Measurements from ENCODE around the gene MAPT. TPM values are rescaled to one million over a fixed set of nuclear protein-coding genes. Genes with fewer than 3 reads are reported as not detected.

The MAPT gene
- total RNA-seq, 4 donors from 2014 or later = 4.2 to 11.1 (median 7.3) TPM

GRCh38 chr17:45969726-45970125 is 75.4 kb downstream of the MAPT start:
- H3K4me3 ChIP-seq = no peak overlapping the region
- TF ChIP-seq, protein P1, sequence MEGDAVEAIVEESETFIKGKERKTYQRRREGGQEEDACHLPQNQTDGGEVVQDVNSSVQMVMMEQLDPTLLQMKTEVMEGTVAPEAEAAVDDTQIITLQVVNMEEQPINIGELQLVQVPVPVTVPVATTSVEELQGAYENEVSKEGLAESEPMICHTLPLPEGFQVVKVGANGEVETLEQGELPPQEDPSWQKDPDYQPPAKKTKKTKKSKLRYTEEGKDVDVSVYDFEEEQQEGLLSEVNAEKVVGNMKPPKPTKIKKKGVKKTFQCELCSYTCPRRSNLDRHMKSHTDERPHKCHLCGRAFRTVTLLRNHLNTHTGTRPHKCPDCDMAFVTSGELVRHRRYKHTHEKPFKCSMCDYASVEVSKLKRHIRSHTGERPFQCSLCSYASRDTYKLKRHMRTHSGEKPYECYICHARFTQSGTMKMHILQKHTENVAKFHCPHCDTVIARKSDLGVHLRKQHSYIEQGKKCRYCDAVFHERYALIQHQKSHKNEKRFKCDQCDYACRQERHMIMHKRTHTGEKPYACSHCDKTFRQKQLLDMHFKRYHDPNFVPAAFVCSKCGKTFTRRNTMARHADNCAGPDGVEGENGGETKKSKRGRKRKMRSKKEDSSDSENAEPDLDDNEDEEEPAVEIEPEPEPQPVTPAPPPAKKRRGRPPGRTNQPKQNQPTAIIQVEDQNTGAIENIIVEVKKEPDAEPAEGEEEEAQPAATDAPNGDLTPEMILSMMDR (IDR thresholded peaks at IDR 0.05) = no peak
- TF ChIP-seq POLR2A (IDR thresholded peaks at IDR 0.05; ENCODE audit: low read depth) (no peak), EP300 (IDR thresholded peaks at IDR 0.05) (no peak), POLR2AphosphoS5 (IDR thresholded peaks at IDR 0.05) (no peak)
- no peak overlapping the region for H3K27ac ChIP-seq (replicated peaks in 1 of 4)
- peaks cover 0 to 5% (median 0%) of the 10 kb centered on the region in 4 donors for H3K36me3 ChIP-seq
- H3K27me3 ChIP-seq = no peaks in the 10 kb centered on the region
- H3K9me3 ChIP-seq = no peaks in the 10 kb centered on the region
- WGBS = 89% methylated on average over 2 of the region's 2 CpGs
- H3K4me1 ChIP-seq = peaks cover 0 to 10% (median 8%) of the 10 kb centered on the region in 4 donors
- no peak for DNase-seq (ENCODE audit: extremely low spot score)
- intact Hi-C loops (cut with DNase I) = no loop called here

GRCh38 chr17:45970659-45971058 is 76.3 kb downstream of the MAPT start:
- DNase-seq (ENCODE audit: extremely low spot score) = no peak
- no peaks in the 10 kb centered on the region for H3K9me3 ChIP-seq
- intact Hi-C loops (cut with DNase I) = no loop called here
- H3K4me3 ChIP-seq = no peak overlapping the region
- WGBS = 100% methylated on average over 2 of the region's 3 CpGs
- TF ChIP-seq EP300 (IDR thresholded peaks at IDR 0.05) (no peak), POLR2A (IDR thresholded peaks at IDR 0.05; ENCODE audit: low read depth) (no peak), POLR2AphosphoS5 (IDR thresholded peaks at IDR 0.05) (no peak)
- TF ChIP-seq, protein P1 (IDR thresholded peaks at IDR 0.05) = no peak
- H3K36me3 ChIP-seq = peaks cover 0 to 5% (median 0%) of the 10 kb centered on the region in 4 donors
- no peaks in the 10 kb centered on the region for H3K27me3 ChIP-seq
- peaks cover 0 to 17% (median 14%) of the 10 kb centered on the region in 4 donors for H3K4me1 ChIP-seq
- H3K27ac ChIP-seq (replicated peaks in 1 of 4) = no peak overlapping the region

DNA sequence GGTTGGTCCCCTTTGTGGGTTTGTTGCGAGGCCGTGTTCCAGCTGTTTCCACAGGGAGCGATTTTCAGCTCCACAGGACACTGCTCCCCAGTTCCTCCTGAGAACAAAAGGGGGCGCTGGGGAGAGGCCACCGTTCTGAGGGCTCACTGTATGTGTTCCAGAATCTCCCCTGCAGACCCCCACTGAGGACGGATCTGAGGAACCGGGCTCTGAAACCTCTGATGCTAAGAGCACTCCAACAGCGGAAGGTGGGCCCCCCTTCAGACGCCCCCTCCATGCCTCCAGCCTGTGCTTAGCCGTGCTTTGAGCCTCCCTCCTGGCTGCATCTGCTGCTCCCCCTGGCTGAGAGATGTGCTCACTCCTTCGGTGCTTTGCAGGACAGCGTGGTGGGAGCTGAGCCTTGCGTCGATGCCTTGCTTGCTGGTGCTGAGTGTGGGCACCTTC is 77.4 kb downstream of the MAPT start:
- intact Hi-C loops (cut with DNase I) = no loop called here
- H3K27me3 ChIP-seq = no peaks in the 10 kb centered on the region
- 70% methylated on average over 3 of the region's 14 CpGs for WGBS
- no peak overlapping the region for H3K27ac ChIP-seq (replicated peaks in 1 of 4)
- no peak for TF ChIP-seq POLR2A (IDR thresholded peaks at IDR 0.05; ENCODE audit: low read depth)
- no peak for TF ChIP-seq EP300 (IDR thresholded peaks at IDR 0.05)
- no peak for TF ChIP-seq POLR2AphosphoS5 (IDR thresholded peaks at IDR 0.05)
- TF ChIP-seq, protein P1 (IDR thresholded peaks at IDR 0.05) = no peak
- no peak for DNase-seq (ENCODE audit: extremely low spot score)
- H3K4me1 ChIP-seq = peaks cover 0 to 13% (median 8%) of the 10 kb centered on the region in 4 donors
- no peaks in the 10 kb centered on the region for H3K9me3 ChIP-seq
- H3K36me3 ChIP-seq = peaks cover 0 to 5% (median 0%) of the 10 kb centered on the region in 4 donors
- no peak overlapping the region for H3K4me3 ChIP-seq

DNA sequence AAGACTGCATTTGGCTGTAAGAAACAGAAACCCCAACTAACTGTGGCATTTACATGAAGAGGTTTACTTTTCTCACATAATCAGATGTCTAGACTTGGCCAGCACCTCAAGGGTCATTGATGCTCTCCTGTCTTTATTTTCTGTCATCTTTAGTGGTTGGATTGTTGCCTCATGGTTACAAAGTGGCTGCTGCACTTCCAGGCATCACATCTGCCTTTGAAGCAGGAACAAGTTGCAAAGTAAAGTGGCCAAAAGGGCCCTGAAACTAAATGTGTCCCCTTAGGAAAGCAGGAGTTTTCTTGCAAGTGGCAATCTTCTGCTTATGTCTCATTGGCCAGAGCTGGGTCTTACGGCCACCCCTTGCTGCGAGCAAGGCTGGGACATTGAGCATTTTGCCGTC is 78.2 kb downstream of the MAPT start:
- H3K27ac ChIP-seq (replicated peaks in 1 of 4) = no peak overlapping the region
- TF ChIP-seq EP300 (IDR thresholded peaks at IDR 0.05) = no peak
- TF ChIP-seq POLR2A (IDR thresholded peaks at IDR 0.05; ENCODE audit: low read depth) = no peak
- TF ChIP-seq, protein P1 (IDR thresholded peaks at IDR 0.05) = no peak
- no peak for TF ChIP-seq POLR2AphosphoS5 (IDR thresholded peaks at IDR 0.05)
- H3K36me3 ChIP-seq = peaks cover 0 to 5% (median 0%) of the 10 kb centered on the region in 4 donors
- no peaks in the 10 kb centered on the region for H3K27me3 ChIP-seq
- no peaks in the 10 kb centered on the region for H3K9me3 ChIP-seq
- peaks cover 0 to 13% (median 8%) of the 10 kb centered on the region in 4 donors for H3K4me1 ChIP-seq
- no peak for DNase-seq (ENCODE audit: extremely low spot score)
- WGBS = 93% methylated on average over 3 of the region's 3 CpGs
- no peak overlapping the region for H3K4me3 ChIP-seq
- intact Hi-C loops (cut with DNase I) = no loop called here
